Activated CD8-positive, alpha-beta memory T cell treated with anti-CD3 and anti-CD28 coated beads, Interleukin-2, amount 50 U/mL, for 48 hours (primary cell): ENCODE measurements around the gene ELP1.
"Not testable (repeated sequence)": the region's sequence is repeated elsewhere in the genome, so short reads cannot be mapped to it uniquely, and the experiment has no call there.

Experiments
- DNase-seq: peaks from one replicate; pipeline ENCODE4 v3.0.0-alpha.2; 2020

The ELP1 gene, protein sequence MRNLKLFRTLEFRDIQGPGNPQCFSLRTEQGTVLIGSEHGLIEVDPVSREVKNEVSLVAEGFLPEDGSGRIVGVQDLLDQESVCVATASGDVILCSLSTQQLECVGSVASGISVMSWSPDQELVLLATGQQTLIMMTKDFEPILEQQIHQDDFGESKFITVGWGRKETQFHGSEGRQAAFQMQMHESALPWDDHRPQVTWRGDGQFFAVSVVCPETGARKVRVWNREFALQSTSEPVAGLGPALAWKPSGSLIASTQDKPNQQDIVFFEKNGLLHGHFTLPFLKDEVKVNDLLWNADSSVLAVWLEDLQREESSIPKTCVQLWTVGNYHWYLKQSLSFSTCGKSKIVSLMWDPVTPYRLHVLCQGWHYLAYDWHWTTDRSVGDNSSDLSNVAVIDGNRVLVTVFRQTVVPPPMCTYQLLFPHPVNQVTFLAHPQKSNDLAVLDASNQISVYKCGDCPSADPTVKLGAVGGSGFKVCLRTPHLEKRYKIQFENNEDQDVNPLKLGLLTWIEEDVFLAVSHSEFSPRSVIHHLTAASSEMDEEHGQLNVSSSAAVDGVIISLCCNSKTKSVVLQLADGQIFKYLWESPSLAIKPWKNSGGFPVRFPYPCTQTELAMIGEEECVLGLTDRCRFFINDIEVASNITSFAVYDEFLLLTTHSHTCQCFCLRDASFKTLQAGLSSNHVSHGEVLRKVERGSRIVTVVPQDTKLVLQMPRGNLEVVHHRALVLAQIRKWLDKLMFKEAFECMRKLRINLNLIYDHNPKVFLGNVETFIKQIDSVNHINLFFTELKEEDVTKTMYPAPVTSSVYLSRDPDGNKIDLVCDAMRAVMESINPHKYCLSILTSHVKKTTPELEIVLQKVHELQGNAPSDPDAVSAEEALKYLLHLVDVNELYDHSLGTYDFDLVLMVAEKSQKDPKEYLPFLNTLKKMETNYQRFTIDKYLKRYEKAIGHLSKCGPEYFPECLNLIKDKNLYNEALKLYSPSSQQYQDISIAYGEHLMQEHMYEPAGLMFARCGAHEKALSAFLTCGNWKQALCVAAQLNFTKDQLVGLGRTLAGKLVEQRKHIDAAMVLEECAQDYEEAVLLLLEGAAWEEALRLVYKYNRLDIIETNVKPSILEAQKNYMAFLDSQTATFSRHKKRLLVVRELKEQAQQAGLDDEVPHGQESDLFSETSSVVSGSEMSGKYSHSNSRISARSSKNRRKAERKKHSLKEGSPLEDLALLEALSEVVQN (N-terminal part only)

DNA sequence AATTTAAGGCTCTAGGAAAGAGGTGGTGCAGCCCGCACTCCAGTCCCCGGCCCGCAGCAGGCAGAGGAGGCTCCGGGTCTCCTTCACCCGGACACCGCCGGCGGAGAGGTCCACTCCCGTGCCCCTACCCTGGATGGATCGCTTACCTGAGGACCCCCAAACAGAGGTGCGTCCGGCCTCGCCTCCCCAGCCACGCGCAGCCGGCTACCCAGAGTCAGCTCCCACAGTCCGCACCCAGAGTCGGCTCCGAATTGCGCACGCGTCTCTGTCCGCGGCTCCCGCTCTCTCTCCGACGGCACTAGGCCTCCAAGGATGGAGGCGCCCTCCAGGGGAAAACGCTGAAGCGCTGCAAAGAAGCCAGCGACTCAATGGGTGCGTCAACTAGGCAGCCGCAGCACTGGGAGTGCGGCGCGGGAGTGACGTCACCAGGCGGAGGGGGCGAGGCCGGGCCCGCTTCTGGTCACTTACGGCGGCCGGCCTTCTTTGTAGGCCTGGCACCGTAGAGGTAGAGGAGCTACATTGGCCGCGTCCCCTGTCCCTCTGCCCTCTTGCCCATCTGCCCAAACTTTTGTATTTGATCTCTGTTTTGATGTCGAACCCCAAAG is at the start of gene ELP1:
ELP1 (minus strand) TSS at position 407 of the 605 bp plus-strand sequence. CDS start 2,978 bp downstream, outside the sequence.
- peak; percentile 96 for DNase-seq

DNA sequence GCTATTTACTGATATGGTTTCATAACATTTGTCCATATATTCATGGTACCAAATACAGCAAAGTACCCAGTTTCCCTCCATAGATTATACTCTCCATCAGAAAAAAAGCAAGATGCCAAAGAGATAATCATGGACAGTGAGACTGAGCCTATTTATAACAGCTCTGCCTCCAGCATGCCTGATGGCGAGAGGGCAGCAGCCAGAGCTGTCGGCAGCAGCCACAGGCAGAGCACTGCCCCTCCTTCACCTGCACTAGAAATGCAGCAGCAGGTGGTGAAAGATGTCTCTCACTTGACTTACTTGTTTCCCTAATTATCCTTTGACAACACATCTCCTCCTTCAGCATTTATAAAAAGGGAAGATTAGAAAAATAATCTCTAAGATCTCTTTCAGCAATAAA is 47.0 kb upstream of the ELP1 start:
- no peak for DNase-seq

- DNase-seq, result no peak
Measured at GRCh38 chr9:108978205-108978604, 44.3 kb upstream of the ELP1 start.

DNA sequence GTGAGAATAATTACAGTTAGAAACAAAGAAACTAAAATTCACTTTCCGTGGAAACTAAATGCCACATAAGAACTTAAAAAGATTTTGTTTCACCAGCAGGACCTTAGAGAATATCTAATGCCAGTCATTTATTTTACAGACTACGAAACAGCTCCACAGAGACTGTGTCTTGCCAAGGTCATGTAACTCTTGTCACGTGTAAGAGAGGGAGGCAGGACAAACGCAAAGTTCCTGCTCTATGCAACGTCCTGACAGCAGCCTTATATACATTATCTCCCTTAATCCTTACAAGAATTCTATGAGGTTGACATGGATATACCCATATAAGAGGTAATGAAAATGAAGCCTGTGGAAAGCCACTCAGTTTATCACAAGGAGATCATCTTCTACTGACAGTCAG is 40.0 kb upstream of the ELP1 start:
- no peak for DNase-seq

DNA sequence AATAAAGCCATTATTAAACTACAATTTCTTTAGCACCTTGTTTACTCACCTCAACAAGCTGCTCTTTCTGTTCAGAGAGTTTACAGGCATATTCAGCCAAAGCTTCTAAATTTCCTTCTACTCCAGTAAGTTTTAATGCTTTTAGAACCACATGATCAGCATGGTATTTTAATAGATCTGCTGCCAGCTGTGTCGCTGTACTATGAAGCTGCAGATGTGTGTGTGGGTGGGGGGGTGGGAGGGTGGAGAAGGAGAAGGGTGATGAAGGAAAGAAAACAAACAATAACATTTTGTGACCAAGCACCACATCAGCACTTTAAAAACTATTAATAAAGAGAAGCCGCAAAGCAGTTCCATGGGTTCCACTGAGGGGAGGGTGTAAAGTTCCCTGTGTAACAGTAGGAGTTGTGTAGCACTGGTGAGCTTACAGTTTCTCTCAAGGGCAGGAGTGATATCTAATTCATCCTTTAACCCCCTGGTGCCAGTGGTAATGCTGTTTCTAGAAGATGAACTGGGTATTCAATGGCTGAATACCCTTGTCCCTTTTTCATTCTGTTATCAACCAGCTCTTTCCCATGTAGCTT is 38.8 kb upstream of the ELP1 start:
- no peak for DNase-seq

GRCh38 chr9:108972186-108972585 is 38.3 kb upstream of the ELP1 start:
- DNase-seq, result no peak

- DNase-seq, result not testable (repeated sequence)
Measured at GRCh38 chr9:108971392-108971791, 37.5 kb upstream of the ELP1 start.

GRCh38 chr9:108967916-108968315 is 34.0 kb upstream of the ELP1 start:
- DNase-seq, result no peak

- DNase-seq, result no peak
Measured at GRCh38 chr9:108963459-108964143, 29.7 kb upstream of the ELP1 start.

- DNase-seq, result no peak
Measured at GRCh38 chr9:108961151-108961550, 27.2 kb upstream of the ELP1 start.

DNA sequence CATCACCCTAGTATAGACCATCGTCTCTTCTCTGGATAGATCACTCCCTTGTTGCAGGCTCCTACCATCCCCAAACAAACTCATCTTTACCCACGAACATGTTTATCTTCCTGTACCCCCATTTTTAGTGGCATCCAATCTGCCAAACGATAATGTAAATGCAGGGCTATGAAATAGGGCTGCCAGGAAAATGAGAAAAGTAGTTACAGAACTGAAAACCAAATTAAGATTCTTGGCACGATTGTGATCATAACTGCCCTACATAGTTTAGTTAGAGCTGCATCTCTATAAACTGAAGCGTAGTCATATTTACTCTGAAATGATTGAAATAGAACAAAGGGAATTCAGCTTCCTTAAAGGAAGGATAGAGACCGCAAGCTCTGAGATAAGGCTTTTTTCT is 26.4 kb upstream of the ELP1 start:
- no peak for DNase-seq

DNA sequence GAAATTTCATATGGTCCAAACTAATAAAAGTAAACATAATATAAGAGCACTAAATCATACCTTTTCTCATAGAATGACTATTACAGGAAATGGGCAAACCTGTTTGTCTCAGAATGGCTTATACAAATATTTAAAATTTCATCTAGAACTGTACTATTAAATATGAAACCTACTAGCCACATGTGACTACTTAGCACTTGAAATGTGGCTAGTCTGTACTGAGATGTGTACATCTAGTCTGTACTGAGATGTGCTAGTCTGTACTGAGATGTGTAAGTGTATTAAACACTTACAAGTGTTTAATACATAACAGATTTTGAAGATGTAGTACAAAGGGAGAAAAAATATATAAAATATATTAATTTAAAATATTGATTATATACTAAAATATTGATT is 22.7 kb upstream of the ELP1 start:
- no peak for DNase-seq

GRCh38 chr9:108956022-108956630 is 22.2 kb upstream of the ELP1 start:
- DNase-seq, result no peak

GRCh38 chr9:108953983-108954574 is 20.2 kb upstream of the ELP1 start:
- DNase-seq, result no peak

- DNase-seq, result no peak
Measured at GRCh38 chr9:108951578-108951977, 17.7 kb upstream of the ELP1 start.

- no peak for DNase-seq
Measured at GRCh38 chr9:108950168-108950567, 16.2 kb upstream of the ELP1 start.

DNA sequence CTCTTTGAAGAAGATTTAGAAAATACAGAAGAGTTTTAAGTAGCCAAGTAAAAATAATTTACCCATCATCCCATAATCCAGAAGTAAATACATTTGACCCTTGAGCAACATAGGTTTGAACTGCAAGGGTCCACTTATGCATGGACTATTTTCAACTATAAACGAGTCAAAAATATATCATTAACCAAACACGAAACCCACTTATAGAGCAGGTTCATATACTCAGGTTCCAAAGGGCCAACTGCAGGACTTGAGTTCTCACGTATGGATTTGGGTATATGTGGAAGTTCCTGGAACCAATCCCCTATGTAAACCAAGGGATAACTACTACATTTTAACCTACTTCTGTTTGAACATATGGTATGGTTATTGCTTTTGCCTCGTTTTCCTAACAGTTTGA is 6.1 kb upstream of the ELP1 start:
- DNase-seq, result no peak

- DNase-seq, result no peak
Measured at GRCh38 chr9:108937561-108938305, 3.8 kb upstream of the ELP1 start.

- peak; percentile 86 for DNase-seq
Measured at GRCh38 chr9:108934323-108934893, 484 bp upstream of the ELP1 start, which contains the start of gene ABITRAM. Gene ABITRAM (plus strand): TSS chr9:108934400. CDS start chr9:108934487, 87 bp downstream.
